PC-3 (cell line): ENCODE measurements around the gene DCAF5.

Source experiments
- EZH2 ChIP-seq: fragments of 300-600 bp; sonication (generic); IDR thresholded peaks from one replicate; pipeline ENCODE4 v1.6.1; 2017; ENCODE audit warnings: antibody characterized with exemption, mild to moderate bottlenecking, low read length; ENCODE audit not compliant: unreplicated experiment
- TF ChIP-seq, protein P1 (sequence below): fragments of 300-600 bp; sonication (generic); conservative IDR thresholded peaks from 2 replicates; pipeline ENCODE4 v1.5.1; 2017; ENCODE audit warnings: antibody characterized with exemption, low read depth, mild to moderate bottlenecking, low read length

DNA sequence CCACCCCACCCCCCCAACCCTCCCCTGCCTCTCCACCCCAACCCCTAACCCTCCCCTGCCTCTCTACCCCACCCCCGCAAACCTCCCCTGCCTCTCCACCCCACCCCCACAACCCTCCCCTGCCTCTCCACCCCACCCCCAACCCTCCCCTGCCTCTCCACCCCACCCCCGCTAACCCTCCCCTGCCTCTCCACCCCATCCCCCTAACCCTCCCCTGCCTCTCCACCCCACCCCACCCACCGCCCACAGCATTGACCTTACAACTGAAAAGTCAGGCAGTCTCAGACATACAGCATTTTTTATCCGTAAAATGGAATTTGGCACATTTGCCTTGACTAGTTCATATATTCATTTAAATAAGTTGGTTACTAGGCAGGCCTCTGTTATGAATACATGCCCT lies 135.2 kb downstream of the DCAF5 start:
- no peak for TF ChIP-seq EZH2
- TF ChIP-seq, protein P1, sequence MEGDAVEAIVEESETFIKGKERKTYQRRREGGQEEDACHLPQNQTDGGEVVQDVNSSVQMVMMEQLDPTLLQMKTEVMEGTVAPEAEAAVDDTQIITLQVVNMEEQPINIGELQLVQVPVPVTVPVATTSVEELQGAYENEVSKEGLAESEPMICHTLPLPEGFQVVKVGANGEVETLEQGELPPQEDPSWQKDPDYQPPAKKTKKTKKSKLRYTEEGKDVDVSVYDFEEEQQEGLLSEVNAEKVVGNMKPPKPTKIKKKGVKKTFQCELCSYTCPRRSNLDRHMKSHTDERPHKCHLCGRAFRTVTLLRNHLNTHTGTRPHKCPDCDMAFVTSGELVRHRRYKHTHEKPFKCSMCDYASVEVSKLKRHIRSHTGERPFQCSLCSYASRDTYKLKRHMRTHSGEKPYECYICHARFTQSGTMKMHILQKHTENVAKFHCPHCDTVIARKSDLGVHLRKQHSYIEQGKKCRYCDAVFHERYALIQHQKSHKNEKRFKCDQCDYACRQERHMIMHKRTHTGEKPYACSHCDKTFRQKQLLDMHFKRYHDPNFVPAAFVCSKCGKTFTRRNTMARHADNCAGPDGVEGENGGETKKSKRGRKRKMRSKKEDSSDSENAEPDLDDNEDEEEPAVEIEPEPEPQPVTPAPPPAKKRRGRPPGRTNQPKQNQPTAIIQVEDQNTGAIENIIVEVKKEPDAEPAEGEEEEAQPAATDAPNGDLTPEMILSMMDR, result no peak
